Peyer's patch (tissue), 4 donors: ENCODE measurements around the gene FOXN4.

Experiments used
- CTCF ChIP-seq, 6 experiments: fragments of 450-650 bp in 4 of 6; fragments of 200-600 bp in 2 of 6; sonication (generic) in 1 of 6; IDR thresholded peaks; one replicate each; pipeline ENCODE4 v1.5.1; 2017 to 2019; ENCODE audit warnings: antibody characterized with exemption in 6 of 6, mild to moderate bottlenecking in 3 of 6, moderate library complexity in 1 of 6
- POLR2A ChIP-seq, 2 donors: fragments of 450-650 bp; IDR thresholded peaks; one replicate each; pipeline ENCODE4 v1.5.1; 2017; ENCODE audit warnings: antibody characterized with exemption in 2 of 2, mild to moderate bottlenecking in 2 of 2, moderate library complexity in 2 of 2

DNA sequence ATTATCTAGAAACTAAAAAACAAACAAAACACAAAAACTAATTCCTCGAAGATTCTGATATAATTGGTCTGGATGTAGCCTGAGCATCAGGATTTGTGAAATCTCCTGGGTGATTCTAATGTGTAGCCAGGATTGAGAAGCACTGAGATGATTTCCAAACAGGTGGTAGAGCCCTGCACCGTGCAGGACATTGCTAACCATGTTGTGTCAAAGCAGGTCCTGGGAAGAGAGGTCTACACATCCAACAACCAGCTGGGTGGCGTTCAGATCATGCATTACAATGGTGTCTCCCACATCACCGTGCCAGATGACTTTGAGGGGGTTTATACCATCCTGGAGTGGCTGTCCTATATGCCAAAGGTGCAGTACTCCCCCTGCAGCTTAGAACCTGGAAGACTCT lies 56.3 kb downstream of the FOXN4 start:
- TF ChIP-seq CTCF (IDR thresholded peaks at IDR 0.05) (no peak), POLR2A (IDR thresholded peaks at IDR 0.05) (no peak)
